Anterior cingulate cortex (tissue), 58 donors: ENCODE results near the gene MAST2.
"Not testable (repeated sequence)": the region's sequence is repeated elsewhere in the genome, so short reads cannot be mapped to it uniquely, and the experiment has no call there.

ENCODE experiments used
- DNase-seq, 58 donors: peaks; one replicate each; lab custom pipeline; 2025; lab: John Stamatoyannopoulos, UW

The MAST2 gene

DNA sequence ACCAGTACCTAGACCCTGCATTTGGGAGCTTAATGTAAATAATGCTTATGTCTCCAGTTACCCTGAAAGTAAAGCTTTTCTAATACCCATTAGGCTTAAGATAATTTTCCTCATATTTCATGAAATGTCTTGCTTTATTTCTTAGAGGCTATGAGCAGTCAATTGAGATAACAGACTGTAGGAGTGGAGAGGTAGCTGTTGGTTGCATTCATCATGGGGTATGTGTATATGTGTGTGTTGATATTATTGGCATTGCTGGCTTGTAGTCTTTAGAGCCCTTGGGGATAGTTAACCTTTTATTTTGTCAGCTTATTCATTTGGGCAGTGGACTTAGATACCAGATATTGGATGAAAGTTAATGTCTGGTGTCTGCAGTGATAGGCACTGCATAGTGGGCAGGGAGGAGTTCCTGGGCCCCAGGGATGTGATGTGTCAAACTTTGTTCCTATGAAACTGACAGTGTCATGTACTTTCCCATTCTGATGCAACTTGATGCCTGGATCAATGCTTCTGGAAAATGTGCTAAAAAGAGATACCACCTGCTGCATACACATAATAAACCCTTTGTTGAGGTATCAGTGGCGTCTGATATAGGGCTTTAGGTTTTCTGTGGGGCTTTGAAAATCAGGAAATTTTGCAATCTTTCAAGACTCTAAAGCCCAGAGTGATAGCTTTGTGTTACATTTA, 83.9 kb downstream of the MAST2 start:
- no peak for DNase-seq

GRCh38 chr1:45890078-45890477, 86.7 kb downstream of the MAST2 start:
- no peak for DNase-seq

DNA sequence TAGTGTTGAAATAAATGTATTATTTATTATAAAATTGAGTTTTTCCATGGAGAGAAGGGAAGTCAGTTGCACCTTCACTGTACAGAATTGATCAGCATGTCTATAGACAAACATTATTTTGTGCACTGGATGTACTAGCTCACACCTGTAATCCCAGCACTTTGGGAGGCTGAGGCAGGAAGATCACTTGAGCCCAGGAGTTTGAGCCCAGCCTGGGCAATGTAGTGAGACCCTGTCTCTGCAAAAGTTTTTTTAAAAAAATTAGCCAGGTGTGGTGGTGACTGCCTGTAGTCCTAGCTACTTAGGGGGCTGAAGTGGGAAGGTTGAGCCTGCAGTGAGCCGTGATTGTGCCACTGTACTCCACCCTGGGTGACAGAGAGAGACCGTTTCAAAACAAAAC, 87.7 kb downstream of the MAST2 start:
- DNase-seq = no peak

DNA sequence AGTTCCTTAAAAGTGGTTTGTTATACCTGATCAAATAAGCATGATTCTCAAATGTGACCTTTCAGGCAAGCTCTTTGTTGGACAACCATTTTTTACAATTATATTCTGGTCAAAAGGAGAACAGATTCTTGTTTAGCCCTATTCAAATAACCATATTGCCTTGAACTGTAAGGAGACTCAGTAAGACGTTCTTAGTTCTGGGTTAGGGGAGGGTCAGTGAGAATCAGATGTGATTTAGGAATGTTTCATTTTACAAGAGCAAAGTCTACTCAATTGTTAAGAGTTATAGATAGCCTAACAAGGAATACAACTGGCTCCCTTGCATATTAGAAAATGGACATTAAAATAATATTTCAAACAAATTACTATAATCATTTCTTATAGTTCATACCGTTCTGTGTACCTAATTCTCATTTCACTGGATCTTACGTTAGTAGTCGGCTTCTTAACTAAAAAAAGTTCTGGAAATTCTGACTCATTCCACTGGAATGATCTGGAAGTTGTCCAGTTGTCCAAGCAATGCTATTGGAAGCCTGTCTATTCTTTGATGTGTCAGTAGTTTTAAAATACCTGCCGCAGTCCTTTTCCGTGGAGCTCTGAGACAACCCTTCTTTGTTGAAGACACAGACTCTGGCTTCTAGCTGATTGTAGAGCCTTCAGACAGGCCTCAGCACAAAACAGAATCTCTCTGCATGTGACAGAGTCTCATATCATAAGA, 88.8 kb downstream of the MAST2 start:
- no peak for DNase-seq

DNA sequence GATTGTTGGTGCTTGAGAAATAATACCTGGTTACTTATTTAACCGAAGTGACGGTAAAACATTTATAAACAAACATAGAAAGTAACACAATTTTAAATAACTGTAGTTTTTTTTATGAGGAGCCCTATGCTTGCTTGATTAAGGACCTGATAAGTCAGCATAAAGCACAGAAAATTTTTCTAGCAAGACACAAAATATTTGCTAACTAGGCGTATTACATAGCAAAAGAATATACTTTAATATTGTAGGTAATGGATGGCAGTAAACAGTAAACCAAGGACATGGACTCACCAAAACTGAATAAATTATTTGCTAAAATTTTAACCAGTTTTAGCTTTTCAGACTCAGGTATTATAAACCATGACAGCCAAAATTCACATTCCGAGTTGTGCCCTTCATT, 90.9 kb downstream of the MAST2 start:
- DNase-seq = no peak

DNA sequence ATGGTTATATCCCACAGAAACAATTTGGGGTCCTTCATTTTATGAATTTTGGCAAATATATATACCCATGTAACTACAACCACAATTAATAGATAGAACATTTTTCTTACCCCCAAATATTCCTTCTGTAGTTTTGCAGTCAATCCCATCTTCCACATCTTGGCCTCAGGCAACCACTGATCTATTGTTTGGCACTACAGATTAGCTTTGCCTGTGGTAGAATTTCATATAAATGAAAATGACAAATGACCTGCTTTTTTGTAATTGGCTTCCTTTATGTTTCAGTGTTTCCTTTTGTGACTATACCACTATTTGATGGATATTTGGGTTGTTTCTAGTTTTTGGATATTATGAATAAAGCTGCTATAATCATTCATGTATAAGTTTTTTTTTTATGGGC, 91.5 kb downstream of the MAST2 start:
- DNase-seq = no peak

DNA sequence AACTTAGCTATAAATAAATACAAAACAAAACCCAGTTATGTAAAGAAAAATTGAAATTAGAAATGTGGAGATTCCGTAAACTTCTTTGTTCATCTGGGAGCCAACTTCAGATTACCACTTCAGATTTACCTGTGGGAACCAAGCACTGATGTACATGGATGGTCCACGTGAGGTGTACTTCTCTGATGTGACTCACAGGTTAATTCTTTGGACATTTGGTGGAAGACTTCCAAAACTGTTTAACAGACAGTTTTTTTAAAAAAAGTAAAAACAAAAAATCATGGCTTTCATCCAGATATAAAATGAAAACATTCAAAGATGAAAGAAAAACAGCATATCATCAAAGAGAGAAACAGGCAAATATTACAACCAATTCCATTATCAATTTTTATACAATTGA, 92.0 kb downstream of the MAST2 start:
- no peak for DNase-seq

GRCh38 chr1:45906883-45907282, 103.5 kb downstream of the MAST2 start:
- DNase-seq = no peak

DNA sequence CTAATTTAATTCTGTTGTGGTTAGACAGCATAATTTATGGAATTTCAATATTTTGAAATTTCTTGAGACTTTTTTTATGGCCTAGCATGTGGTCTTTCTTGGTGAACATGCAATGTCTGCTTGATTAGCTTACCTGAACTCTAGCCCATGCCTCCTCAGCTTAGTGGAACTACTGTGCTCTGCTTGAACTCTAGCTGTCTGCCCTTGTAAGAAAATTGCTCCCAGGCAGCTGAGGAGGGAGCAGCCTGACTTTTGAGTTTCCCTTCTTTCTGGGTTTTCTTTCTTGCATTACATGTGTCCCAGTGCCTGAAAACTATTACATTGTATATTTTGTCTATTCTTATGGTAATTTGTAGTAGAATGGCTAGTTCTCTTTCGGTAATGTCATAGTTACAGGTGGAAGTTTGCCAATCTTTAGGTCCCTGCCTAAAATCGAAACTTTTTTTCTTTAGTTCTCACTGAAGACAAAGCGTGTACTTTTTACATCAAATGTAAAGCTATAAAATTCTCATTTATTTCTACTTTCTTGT, 105.3 kb downstream of the MAST2 start:
- no peak for DNase-seq

GRCh38 chr1:45911634-45912033, 108.2 kb downstream of the MAST2 start:
- no peak for DNase-seq

GRCh38 chr1:45913183-45913683, 109.8 kb downstream of the MAST2 start:
- peak in 11 of 58 donors; percentile 4 to 29 (median 11) for DNase-seq

GRCh38 chr1:45913731-45914501, 110.5 kb downstream of the MAST2 start:
- DNase-seq = no peak

DNA sequence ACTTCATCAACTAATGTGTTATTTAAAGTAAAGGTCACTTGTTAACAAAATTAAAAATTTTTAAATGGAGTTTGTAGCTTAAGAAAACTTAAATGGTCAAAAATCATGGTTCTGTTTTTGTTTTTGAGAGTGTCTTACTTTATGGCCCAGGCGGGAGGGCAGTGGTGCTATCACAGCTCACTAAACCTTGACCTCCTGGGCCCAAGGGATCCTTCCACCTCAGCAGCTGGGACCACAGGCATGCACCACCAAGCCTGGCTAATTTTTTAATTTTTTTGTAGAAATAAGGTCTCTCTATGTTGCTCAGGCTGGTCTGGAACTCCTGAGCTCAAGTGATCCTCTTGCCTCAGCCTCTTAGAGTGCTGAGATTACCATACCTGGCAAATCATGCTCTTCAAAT, 111.4 kb downstream of the MAST2 start:
- no peak for DNase-seq

GRCh38 chr1:45922374-45922773, 119.0 kb downstream of the MAST2 start:
- DNase-seq = no peak

DNA sequence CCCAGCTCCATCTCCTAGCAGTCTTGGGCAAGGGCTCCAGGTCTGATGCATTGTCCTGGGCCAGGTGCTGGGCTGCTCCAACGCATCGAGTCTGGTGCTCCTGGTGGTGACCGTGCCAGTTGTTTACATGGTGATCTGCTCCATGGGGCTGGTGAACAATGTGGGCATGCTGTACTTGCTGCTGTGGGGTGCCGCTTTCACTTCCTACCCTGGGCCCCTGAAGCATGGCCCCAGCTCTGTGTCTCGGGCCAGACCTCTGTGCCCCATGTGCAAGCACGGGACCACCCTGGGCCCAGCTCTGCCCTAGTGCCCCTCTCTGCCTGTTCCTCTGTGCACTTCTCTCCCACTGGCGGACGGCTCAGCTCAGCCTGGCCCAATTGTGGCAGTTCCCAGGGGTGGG, 119.4 kb downstream of the MAST2 start:
- no peak for DNase-seq

DNA sequence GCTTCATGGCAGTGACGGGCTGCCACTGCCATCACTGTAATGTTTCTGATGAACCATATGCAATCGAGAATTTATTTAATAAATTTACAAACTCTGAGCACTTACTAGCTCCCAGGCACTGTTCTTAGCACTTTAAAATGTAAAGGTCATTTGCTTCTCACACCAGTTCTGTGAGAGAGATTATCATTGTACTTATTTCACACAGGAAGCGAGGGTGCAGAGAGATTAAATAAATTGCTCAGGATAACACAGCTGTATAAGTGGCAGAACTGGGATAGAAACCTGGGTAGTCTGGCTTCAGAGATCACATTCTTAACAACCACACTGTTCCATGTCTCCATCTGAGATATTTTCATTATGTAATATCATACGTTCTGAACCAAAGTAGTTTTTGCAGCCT, 119.9 kb downstream of the MAST2 start:
- DNase-seq = no peak

- DNase-seq = no peak
Observed at GRCh38 chr1:45924736-45925135, 121.3 kb downstream of the MAST2 start.

GRCh38 chr1:45925728-45926287, 122.4 kb downstream of the MAST2 start:
- DNase-seq = no peak

DNA sequence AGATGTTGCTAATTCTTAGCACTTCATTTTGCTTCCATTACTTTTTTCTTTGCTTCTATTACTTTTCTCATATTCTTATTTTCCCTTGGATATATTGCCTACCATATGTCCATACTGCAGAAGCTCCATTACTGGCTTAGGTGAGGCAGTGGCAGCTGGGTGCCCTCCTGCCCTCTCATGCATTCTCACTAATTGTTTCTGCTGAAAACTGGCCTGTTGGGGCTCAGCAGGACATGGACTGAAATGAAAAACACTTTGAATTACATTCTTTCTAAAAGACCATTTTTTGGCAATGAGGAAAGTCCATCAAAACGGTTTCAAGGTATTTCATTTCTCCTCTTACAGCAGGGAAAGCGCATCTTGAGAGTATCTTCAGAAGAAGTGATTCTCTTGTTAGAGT, 122.9 kb downstream of the MAST2 start:
- DNase-seq = no peak

- DNase-seq = not testable (repeated sequence)
Observed at GRCh38 chr1:45927231-45927915, 124.0 kb downstream of the MAST2 start.
